Globus pallidus (tissue), 1 donor: ENCODE data around the gene C15orf62.

ENCODE experiments used
- DNase-seq: peaks from one replicate; pipeline ENCODE4 v3.0.0-alpha.2; 2015; ENCODE audit warnings: low spot score

Gene C15orf62

GRCh38 chr15:40755812-40756208 is 14.0 kb upstream of the C15orf62 start:
- no peak for DNase-seq

- DNase-seq = no peak
These were observed 12.8 kb upstream of the C15orf62 start for GRCh38 chr15:40756938-40757337.

GRCh38 chr15:40759961-40760360 is 9.8 kb upstream of the C15orf62 start:
- DNase-seq = no peak

DNA sequence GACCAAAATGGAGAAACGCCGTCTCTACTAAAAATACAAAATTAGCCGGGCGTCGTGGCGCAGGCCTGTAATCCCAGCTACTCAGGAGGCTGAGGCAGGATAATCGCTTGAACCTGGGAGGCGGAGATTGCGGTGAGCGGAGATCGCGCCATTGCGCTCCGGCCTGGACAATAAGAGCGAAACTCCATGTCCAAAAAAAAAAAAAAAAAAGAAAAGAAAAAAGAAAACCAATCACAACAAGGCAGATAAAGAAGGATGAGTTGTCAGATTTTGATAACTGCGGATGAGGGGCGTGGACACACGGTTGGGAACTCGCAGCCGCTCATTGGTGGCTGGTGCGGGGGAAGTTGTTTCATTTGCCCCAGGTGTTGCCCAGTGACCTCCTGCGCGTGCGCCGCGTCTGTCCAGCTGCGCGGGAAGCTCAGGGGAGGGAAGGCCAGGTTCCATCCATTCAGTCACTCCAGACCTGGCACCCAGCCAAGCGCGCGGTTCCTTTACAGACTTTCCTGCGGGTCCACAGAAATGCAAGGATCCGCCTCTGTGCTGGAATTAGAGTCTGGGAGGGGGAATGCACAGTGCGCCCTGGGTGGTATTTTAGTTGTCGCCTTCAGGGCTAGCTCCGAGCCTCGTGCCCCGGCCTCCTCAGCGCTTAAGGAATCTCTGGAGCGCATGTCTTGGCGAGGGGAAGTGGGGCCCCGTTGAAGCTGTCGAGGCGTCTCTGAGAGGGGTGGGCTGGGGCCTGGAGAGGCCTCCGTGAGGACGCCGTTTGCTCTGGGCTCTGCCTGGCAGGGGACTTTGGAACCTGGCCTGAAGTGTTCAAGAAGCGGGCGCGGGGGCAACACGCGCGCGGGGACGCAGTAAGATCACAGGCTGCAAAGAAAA is 6.6 kb upstream of the C15orf62 start:
- no peak for DNase-seq

GRCh38 chr15:40763801-40764628 is 5.8 kb upstream of the C15orf62 start, which contains the start of gene GCHFR:
Gene GCHFR (plus strand): TSS chr15:40764068. CDS start chr15:40764181, 113 bp downstream.
- DNase-seq = no peak

- no peak for DNase-seq
These were observed 5.1 kb upstream of the C15orf62 start for GRCh38 chr15:40764629-40765103.

GRCh38 chr15:40766194-40766815 is 3.5 kb upstream of the C15orf62 start:
- no peak for DNase-seq

DNA sequence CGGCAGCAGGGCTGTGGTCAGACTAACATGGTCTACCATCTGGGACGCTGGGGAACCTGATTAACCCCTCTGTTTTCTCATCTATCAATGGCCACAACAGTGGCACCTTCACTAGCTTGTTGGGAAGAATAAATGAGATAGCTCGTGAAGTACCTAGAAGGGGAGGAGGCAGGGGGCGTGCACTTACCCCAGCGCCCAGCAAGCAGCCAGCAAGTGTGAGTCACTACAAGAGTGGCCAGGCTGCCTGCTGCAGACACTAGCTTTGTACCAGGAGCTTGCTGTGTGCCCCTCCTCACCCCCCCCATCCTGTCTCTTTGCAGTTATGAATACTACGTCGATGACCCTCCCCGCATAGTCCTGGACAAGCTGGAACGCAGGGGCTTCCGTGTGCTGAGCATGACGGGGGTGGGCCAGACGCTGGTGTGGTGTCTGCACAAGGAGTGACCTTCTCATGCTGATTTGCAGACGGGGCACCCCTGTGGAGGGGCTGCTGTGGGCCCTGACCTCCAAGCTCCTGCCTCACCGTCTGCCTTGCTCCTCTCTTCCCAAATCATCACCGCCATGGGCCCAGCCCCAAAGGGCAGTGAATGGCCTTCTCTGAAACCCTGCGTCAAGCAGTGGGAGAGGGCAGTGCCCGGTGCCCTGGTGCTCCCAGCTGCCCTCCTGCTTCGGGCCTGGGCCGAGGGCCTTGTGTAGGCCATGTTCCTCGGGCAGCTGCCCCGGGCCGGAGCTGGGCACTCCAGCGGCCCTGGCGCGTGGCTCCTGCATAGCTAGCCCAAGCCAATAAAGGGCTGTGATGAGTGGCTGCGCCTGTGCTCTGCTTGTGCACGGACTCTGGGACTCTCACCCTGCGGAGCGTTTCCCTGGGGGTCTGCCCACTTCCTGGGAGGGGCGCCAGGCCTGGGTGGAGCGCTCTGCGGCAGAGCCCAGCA is 2.6 kb upstream of the C15orf62 start:
- DNase-seq = no peak

- no peak for DNase-seq
These were observed 1.8 kb upstream of the C15orf62 start for GRCh38 chr15:40767838-40768500.

- DNase-seq = no peak
These were observed 1.1 kb upstream of the C15orf62 start for GRCh38 chr15:40768521-40769273.

DNA sequence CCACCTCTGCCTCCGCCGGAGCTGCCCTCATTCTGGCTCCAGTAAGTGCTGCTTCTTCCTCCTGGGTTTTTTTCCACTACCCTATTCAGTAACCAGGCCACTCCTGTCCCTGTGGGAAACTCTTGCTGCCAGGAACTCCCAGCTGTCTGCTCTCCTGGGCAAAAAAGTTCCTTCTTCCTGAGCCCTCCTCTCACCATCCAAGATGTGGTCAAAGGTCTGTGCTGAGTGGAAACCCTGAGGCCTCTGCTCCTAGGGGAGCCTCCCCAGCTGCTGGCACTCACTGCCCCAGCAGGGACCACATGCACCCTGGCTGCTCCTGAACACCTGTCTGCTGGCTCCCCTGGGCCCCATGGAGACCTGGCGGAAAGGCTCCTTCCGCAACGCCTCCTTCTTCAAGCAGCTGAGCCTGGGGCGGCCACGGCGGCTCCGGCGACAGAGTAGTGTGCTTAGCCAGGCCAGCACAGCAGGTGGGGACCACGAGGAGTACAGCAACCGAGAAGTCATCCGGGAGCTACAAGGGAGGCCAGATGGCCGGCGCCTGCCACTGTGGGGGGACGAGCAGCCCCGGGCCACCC is 454 bp downstream of the C15orf62 start:
- no peak for DNase-seq

DNA sequence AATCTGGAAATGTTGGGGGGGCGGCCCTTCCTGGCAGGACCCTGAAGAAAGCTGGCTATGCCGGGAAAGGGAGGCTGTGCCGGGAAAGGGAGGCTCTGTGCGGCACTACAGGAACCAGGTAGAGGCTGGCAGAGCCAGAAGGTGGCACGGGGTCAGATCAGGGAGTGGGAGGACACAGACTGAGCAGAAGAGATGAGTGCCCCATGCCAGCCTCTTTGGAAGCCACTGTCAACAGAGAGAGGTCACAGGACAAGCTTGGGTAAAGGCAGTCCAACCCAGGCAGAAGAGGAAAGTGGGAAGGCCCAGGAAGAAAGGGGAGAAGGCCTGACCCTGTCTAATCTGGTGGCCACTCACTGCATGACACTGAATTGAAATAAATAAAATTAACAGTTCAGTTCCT is 1.5 kb downstream of the C15orf62 start:
- DNase-seq = no peak

GRCh38 chr15:40772014-40772413 is 2.2 kb downstream of the C15orf62 start:
- no peak for DNase-seq

DNA sequence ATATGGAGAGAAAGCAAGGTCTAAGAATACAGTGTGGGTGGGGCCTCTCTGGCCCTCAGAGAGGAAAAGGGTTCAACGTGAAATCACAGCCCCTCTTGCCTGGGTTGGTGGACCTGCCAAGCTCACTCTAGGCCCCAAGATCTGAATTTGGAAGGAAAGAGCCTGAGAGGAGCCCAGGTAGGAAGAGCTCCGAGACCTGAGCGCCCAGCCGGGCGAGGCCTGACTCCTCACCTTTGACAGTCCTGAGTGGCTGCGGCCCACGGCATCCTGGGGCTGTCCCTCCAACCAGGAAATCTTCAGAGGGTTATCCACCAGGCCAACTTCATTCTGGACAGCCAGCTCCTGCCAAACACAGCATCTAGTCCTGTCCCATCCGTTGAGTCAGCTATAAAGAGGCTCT is 3.7 kb downstream of the C15orf62 start:
- DNase-seq = no peak

DNA sequence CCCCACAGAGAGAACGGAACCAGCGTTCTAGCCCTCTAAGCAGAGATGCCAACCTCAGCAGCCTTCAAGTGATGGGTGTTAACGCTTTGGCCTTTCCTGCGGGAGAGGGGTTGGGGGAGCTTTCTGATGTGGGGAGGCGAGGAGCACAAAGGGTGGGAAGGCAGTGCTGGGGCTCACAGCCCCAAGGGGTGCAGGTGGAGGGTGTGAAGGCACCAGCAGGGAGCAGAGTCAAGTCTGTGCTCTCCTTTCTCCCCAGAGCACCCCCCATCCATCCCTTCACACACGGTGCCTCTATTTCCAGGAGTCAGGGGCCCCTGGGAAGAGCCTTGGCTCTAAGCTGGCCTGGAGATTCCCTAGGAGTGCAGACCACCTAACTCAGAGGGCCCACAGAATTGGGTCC is 4.1 kb downstream of the C15orf62 start:
- no peak for DNase-seq

DNA sequence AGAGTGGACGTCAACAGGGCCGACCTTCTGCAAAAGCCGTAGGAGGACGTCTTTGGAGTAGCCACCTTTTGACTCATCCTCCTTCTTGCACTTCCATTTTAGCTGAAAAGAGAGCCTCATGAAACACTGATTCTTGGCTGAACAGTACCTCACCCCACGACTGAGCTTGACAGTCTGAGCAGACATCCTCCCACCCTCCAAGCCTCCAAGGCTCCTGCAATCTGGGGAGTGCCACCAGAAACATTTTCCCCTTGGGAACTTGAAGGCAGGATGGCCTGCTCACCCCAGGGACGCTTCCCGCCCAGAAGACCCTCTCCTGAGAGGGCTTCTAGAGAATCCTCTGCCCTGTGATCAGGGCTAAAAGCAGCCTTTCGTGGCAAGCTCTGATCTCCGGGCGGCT is 5.2 kb downstream of the C15orf62 start:
- no peak for DNase-seq

DNA sequence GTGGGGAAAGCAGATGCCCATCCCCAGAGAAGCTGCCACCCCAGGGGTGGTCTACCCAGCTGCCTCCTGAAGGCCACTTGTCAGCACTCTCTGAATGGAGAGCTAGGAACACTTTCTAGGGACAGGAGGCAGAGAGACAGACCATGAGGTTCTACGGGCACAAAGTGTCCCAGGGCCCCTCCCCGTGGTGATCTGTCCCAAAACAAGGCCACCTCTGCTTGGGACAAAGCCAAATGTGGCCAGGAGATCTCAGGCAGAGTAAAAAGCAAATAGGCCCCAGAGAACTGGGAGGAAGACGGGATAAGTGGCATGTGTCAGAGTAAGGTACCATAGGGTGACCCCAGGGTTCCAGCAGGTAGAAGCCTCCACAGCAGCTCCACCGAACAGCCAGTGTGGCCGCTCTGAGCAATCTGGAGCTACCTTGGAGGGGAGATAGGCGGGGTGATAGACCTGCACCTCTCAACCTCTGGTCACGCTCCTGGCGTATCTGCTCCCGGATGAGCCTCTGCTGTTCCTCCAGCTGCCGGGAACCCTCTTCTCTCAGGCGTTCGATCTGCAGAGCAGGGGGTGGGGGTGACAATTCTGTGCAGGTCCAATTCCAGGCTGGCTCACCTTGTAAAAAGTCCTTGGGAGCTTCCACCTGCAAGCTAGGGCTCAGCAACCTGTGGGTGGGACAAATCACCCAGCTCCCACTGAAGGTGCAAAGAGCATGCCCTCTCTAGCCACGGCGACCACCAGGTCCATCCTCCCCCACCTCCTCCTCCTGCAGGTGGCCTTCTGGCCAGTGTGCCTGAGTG is 6.2 kb downstream of the C15orf62 start:
- DNase-seq = no peak

DNA sequence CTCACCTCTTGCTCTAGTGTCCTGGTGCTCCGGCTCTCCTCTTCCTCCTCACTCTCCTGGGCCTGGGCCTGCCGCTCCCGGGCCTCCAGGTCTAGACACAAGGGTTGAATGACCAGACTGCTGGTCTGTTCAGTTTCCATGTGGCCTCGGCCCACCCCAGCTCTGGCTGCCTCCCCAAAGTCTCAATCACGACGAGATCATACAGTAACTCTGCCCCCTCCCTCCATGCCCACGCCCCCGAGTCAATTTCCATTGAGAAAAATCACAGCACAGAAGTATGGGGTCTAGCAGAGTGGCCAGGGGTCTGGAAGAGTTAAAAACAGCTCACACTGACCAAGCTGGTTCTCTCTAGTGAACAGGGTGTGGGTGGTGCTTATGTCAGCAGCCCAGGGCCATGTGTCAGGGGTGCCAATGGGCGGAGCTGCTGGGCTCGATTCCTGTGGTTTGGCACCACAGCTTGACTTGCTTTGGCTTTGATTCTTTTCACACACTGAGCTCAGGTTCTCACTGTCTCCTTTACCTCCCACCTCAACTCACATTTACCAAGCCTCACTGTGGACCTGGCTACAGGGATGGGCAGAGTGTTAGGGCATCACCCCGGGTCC is 6.9 kb downstream of the C15orf62 start:
- no peak for DNase-seq
